Adipose tissue (tissue), 3 donors: ENCODE data around the gene UBE2K. TPM values are rescaled to one million over a fixed set of nuclear protein-coding genes. Genes with fewer than 3 reads are reported as not detected.

Experiments
- H3K27ac ChIP-seq: one replicate; pipeline ENCODE4 v1.5.1; 2013; ENCODE audit warnings: low read depth, low read length
- WGBS, 3 donors: extraction: QIAGEN DNeasy Blood & Tissue Kit; methylation state at CpG; one replicate each; pipeline ENCODE4 v1.1.7; 2013; 5-methylcytosine and 5-hydroxymethylcytosine counted together
- polyA plus RNA-seq, 3 donors: library from polyadenylated mRNA; stranded (reverse); fragments of 200-250 nt; gene quantifications; one replicate each; pipeline ENCODE4 v1.2.3, GENCODE V29; 2013
- donor health status: healthy with polysubstance abuse.
- donor health status: Bipolar disorder and iron deficiency.
- donor health status: healthy.

UBE2K gene
- polyA plus RNA-seq, 3 donors: 14.0 to 39.7 (median 26.2) TPM

DNA sequence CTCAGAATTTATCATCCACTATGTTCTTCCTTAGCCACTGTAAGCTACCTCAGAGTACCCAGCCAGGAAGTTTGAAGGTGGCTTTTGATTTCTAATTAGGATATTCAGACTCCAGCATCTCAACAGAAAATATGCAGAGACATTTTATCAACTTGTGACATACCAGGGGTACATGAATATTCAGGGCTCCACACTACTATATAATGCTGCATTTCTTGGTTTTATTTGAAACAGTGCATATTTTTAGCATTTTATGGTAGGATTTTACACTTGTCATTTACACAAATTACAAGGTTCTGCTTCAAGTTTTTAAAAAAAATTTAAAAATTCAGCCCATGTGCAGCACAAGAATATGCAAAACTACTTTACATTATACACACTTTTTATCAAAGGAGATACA is 124.7 kb downstream of the UBE2K start:
- no peak overlapping the region for H3K27ac ChIP-seq

GRCh38 chr4:39823191-39823590 is 125.3 kb downstream of the UBE2K start:
- WGBS, 3 donors: 48 to 77% (median 58%) methylated on average over 2 of the region's 2 CpGs

GRCh38 chr4:39825090-39825489 is 127.2 kb downstream of the UBE2K start:
- H3K27ac ChIP-seq: no peak overlapping the region
- 66 to 85% (median 69%) methylated on average over 3 of the region's 3 CpGs for WGBS, 3 donors

More at GRCh38 chr4:39823191-39823590, 125.3 kb downstream of the UBE2K start:
- H3K27ac ChIP-seq: no peak overlapping the region

DNA sequence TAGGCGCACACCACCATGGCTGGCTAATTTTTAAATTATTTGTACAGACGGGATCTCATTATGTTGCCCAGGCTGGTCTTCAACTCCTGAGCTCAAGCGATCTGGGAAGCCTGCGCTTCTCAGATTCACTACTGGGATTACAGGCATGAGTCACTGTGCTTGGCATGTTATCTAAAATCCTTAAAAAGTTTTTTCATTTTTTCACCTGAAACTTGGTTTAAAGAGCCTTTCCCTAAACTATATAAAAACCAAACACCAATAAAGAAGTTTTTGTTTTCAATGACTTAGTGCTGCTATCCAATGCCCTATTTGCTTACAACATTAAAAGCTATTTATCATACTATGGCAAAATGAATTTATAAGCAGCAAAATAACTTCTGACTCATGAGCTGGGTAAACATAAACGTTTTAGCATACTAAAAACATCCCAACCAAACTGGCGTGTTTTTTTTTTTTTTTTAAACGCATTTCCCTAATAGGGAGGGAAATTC is 127.8 kb downstream of the UBE2K start:
- no peak overlapping the region for H3K27ac ChIP-seq
- WGBS, 3 donors: 67 to 83% (median 73%) methylated on average over 7 of the region's 7 CpGs

Other genes with a start within 250 kb of the UBE2K start
- 1,000 to 10,000 TPM; 1,530 to 3,846 (median 2,121) TPM for gene RPL9, start 239.2 kb upstream of the UBE2K start, polyA plus RNA-seq
- 10 to 100 TPM; 13.8 to 20.4 (median 14.1) TPM for gene LIAS, start 239.1 kb upstream of the UBE2K start, polyA plus RNA-seq
- gene UGDH, start 170.7 kb upstream of the UBE2K start, polyA plus RNA-seq: 10 to 100 TPM; 21.9 to 40.8 (median 34.6) TPM
- gene SMIM14, start 59.3 kb upstream of the UBE2K start, polyA plus RNA-seq: 10 to 100 TPM; 15.7 to 47.2 (median 25.3) TPM